Karpas-422 (cell line): ENCODE data around the gene SLC38A7. TPM values are rescaled to one million over a fixed set of nuclear protein-coding genes. Genes with fewer than 3 reads are reported as not detected.
A peak's percentile ranks its signal among the peaks of the same experiment; 100 is the strongest.
"Not testable (repeated sequence)": the region's sequence is repeated elsewhere in the genome, so short reads cannot be mapped to it uniquely, and the experiment has no call there.

Source experiments
- DNase-seq: peaks from one replicate; pipeline ENCODE4 v3.0.0-alpha.2; 2015
- H2AFZ ChIP-seq: fragments of 200-600 bp; sonication (generic); 2 replicates; pipeline ENCODE4 v1.6.1; 2014; ENCODE audit warnings: antibody characterized with exemption, low read length, mixed read lengths
- H3K27ac ChIP-seq: fragments of 200-600 bp; sonication (generic); 2 replicates; pipeline ENCODE4 v1.5.1; 2014; ENCODE audit warnings: mild to moderate bottlenecking, low read length, moderate library complexity
- H3K27me3 ChIP-seq: fragments of 200-600 bp; sonication (generic); 2 replicates; pipeline ENCODE4 v1.6.1; 2014; ENCODE audit warnings: low read length, mixed read lengths
- H3K36me3 ChIP-seq: fragments of 200-600 bp; sonication (generic); 2 replicates; pipeline ENCODE4 v1.6.1; 2014; ENCODE audit warnings: low read length, mixed read lengths; ENCODE audit not compliant: insufficient read depth
- H3K4me1 ChIP-seq: fragments of 200-600 bp; sonication (generic); 2 replicates; pipeline ENCODE4 v1.6.1; 2014; ENCODE audit warnings: mild to moderate bottlenecking, low read length, mixed read lengths
- H3K4me2 ChIP-seq: fragments of 200-600 bp; sonication (generic); 2 replicates; pipeline ENCODE4 v1.6.1; 2014; ENCODE audit warnings: low read length, low read depth, mild to moderate bottlenecking; ENCODE audit not compliant: poor library complexity, severe bottlenecking
- H3K4me3 ChIP-seq: fragments of 200-600 bp; sonication (generic); 2 replicates; pipeline ENCODE4 v1.5.1; 2014; ENCODE audit warnings: mild to moderate bottlenecking, antibody characterized with exemption, low read length, mixed read lengths
- H3K79me2 ChIP-seq: fragments of 200-600 bp; sonication (generic); 2 replicates; pipeline ENCODE4 v1.6.1; 2014; ENCODE audit warnings: mild to moderate bottlenecking, low read length, mixed read lengths
- H3K9ac ChIP-seq: fragments of 200-600 bp; sonication (generic); 2 replicates; pipeline ENCODE4 v1.6.0; 2014; ENCODE audit warnings: low read length
- H3K9me2 ChIP-seq: fragments of 200-600 bp; sonication (generic), shearing (Covaris generic); replicated peaks from 2 replicates; pipeline ENCODE4 v1.6.0; 2014; ENCODE audit warnings: mild to moderate bottlenecking, low read length, moderate library complexity; ENCODE audit not compliant: insufficient read depth
- H3K9me3 ChIP-seq: fragments of 300-700, 200-600 bp; sonication (generic); 2 replicates; pipeline ENCODE4 v1.6.1; 2014; ENCODE audit warnings: low read length, mixed read lengths
- H4K20me1 ChIP-seq: fragments of 200-600 bp; sonication (generic); 2 replicates; pipeline ENCODE4 v1.6.1; 2014; ENCODE audit warnings: mild to moderate bottlenecking, antibody characterized with exemption, low read length, low read depth; ENCODE audit not compliant: insufficient read depth
- total RNA-seq: library from RNA; depleted of rRNA; stranded (reverse); fragments of >200 nt; shearing (Covaris generic); gene quantifications from 2 replicates; pipeline ENCODE4 v1.2.3, GENCODE V29; 2014; ENCODE audit warnings: low replicate concordance

The SLC38A7 gene
- total RNA-seq, 1 experiment from 2014 or later, result 6.4 TPM

DNA sequence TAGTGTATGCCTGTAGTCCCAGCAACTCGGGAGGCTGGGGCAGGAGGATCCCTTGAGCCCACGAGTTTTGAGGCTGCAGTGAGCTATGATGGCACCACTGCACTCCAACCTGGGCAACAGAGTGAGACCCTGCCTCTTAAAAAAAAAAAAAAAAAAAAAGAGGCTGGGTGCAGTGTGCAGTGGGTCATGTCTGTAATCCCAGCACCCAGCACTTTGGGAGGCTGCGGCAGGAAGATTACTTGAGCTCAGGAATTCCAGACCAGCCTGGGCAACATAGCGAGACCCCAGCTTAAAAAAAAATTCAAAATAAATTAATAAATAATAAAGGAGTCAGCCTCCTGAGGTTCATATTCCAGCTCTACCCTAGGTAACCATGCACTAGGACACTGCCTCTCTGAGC lies 45.3 kb downstream of the SLC38A7 start:
- Histone ChIP-seq H2AFZ (no peak overlapping the region), H3K9me2 (no peaks in the 10 kb centered on the region), H4K20me1 (no peaks in the 10 kb centered on the region), H3K36me3 (no peaks in the 10 kb centered on the region), H3K27me3 (no peaks in the 10 kb centered on the region), H3K9me3 (no peaks in the 10 kb centered on the region), H3K79me2 (no peaks in the 10 kb centered on the region), H3K9ac (no peak overlapping the region), H3K4me1 (peaks cover 3% of the 10 kb centered on the region; the same call in 1 of the 2 replicates), H3K27ac (no peak overlapping the region), H3K4me2 (no peak overlapping the region), H3K4me3 (no peak overlapping the region)
- no peak for DNase-seq

DNA sequence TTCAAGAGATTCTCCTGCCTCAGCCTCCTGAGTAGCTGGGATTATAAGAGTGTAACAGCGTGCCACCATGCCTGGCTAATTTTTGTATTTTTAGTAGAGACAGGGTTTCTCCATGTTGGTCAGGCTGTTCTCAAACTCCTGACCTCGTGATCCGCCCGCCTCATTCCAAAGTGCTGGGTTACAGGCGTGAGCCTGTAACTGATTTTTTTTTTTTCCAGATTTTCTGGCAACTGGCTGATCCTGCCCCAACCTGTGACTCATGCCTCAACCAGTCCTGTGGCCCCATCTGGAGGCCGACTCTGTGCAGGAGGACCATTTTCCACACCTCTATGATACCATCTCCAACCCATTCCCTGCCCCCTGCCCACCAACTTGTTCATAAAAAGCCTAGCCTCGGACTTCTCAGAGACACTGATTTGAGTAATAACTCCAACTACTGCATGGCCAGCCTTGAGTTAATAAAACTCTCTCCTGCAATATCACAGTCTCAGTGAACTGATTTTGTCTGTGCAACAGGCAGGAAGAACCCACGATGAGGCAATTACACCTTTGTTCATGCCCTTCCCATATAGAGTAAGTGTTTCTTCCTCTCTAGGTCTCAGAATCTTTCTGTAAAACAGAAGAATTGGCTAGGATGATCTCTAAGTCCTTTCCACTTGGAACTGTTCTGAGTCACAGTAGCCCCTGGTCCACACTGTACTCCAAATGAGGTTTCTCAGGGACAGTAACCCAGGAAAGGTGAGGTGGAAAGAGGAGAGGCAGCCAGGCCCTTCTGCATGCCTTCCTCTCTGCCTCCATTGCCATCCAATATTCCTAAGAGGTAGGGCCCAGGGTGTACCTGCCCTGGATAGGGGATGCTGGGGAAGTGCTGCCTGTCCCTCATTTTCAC lies 46.2 kb downstream of the SLC38A7 start:
- H3K27ac ChIP-seq, result no peak overlapping the region
- no peak overlapping the region for H3K4me2 ChIP-seq
- no peak for DNase-seq
- no peak overlapping the region for H3K9ac ChIP-seq
- no peaks in the 10 kb centered on the region for H4K20me1 ChIP-seq
- H3K9me2 ChIP-seq, result no peaks in the 10 kb centered on the region
- H2AFZ ChIP-seq, result no peak overlapping the region
- no peaks in the 10 kb centered on the region for H3K36me3 ChIP-seq
- H3K9me3 ChIP-seq, result no peaks in the 10 kb centered on the region
- no peaks in the 10 kb centered on the region for H3K79me2 ChIP-seq
- H3K4me1 ChIP-seq, result peaks cover 3% of the 10 kb centered on the region; the same call in 1 of the 2 replicates
- H3K4me3 ChIP-seq, result no peak overlapping the region
- H3K27me3 ChIP-seq, result no peaks in the 10 kb centered on the region

DNA sequence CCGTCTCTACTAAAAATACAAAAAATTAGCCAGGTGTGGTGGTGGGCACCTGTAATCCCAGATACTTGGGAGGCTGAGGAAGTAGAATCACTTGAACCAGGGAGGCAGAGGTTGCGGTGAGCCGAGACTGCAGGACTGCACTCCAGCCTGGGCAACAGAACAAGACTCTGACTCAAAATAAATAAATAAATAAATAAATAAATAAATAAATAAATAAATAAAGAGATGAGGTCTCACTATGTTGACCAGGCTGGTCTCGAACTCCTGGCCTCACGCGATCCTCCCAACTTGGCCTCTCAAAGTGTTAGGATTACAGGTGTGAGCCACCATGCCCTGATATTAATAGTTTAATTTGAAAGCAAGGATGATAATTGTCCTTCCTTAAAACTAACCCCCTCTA lies 47.5 kb downstream of the SLC38A7 start:
- not testable (repeated sequence) for H3K36me3 ChIP-seq, H3K27me3 ChIP-seq, DNase-seq, H3K27ac ChIP-seq, H3K9me2 ChIP-seq, H3K4me1 ChIP-seq, H3K9ac ChIP-seq, H3K4me3 ChIP-seq, H3K9me3 ChIP-seq, H4K20me1 ChIP-seq, H2AFZ ChIP-seq, H3K4me2 ChIP-seq, H3K79me2 ChIP-seq

DNA sequence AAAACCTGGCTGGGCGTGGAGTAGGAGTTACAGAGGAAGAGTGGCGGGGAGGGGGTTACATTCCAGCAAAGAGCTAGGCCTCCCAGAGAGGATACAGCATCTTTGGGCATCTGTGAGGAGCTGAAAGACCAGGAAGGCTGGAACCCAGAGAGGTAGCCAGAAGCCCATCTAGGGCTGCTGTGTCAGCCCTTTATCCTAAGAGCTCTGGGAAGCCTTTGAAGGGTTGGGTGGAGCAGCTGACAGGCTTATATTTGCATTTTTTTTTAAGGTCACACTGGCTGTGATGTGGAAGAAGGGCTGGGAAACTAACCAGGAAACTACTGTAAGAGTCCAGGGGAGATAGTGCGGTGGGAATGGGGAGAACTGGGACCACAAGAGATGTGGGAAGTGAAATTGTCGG lies 48.1 kb downstream of the SLC38A7 start:
- H3K9ac ChIP-seq, result no peak overlapping the region
- H3K27ac ChIP-seq, result no peak overlapping the region
- no peaks in the 10 kb centered on the region for H3K79me2 ChIP-seq
- peaks cover 3% of the 10 kb centered on the region; the same call in 1 of the 2 replicates for H3K4me1 ChIP-seq
- no peaks in the 10 kb centered on the region for H3K9me2 ChIP-seq
- no peak for DNase-seq
- no peaks in the 10 kb centered on the region for H3K27me3 ChIP-seq
- H3K4me3 ChIP-seq, result no peak overlapping the region
- no peaks in the 10 kb centered on the region for H3K9me3 ChIP-seq
- no peaks in the 10 kb centered on the region for H4K20me1 ChIP-seq
- no peak overlapping the region for H2AFZ ChIP-seq
- no peaks in the 10 kb centered on the region for H3K36me3 ChIP-seq
- no peak overlapping the region for H3K4me2 ChIP-seq

DNA sequence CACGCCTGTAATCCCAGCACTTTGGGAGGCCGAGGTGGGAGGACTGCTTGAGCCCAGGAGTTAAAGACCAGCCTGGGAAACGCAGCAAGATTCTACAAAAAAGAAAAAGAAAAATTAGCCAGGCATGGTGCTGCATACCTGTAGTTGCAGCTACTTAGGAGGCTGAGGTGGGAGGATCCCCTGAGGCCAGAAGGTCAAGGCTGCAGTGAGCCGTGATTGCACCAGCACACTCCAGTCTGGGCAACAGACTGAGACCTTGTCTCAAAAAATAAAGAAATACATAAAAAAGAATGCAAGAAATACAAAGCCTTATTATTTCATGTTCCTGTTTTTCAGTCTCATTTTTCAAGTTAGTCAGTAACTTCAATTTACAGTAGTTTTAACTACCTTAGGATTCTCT lies 49.1 kb downstream of the SLC38A7 start:
- Histone ChIP-seq H3K4me1 (peaks cover 6% of the 10 kb centered on the region), H3K36me3 (no peaks in the 10 kb centered on the region), H3K27me3 (no peaks in the 10 kb centered on the region), H3K9ac (no peak overlapping the region), H3K4me3 (no peak overlapping the region), H3K79me2 (no peaks in the 10 kb centered on the region), H3K9me3 (no peaks in the 10 kb centered on the region), H3K4me2 (no peak overlapping the region), H3K27ac (no peak overlapping the region), H4K20me1 (no peaks in the 10 kb centered on the region), H3K9me2 (no peaks in the 10 kb centered on the region), H2AFZ (no peak overlapping the region)
- DNase-seq, result no peak

DNA sequence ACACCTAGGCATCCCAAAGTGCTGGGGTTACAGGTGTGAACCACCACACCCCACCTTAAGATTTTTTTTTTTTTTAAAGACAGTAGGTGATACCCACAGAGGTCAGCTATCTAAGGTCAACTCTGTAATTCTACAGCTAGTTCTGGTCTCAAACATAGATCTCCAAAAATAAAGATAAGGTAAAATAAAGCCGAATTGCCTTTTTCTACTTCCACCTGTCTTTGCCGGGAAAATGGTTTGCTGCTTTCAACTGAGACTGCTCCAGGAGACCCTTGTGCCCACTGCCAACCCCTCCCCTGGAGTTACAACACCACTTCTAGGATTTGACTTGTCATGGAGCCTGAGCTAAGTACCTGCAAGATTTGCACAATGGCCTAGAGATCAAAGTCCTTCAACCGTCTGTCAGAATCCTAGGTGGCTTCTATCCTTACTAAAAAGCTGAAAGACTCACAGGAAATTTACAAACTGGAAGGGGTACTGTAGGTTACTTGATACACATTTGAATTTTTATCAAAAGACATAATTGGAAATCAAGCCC lies 50.2 kb downstream of the SLC38A7 start:
- peaks cover under 1% of the 10 kb centered on the region; the same call in 1 of the 2 replicates for H4K20me1 ChIP-seq
- H3K9ac ChIP-seq, result no peak overlapping the region
- no peaks in the 10 kb centered on the region for H3K9me2 ChIP-seq
- H3K4me2 ChIP-seq, result no peak overlapping the region
- peaks cover 3% of the 10 kb centered on the region for H3K79me2 ChIP-seq
- H3K27ac ChIP-seq, result no peak overlapping the region
- no peaks in the 10 kb centered on the region for H3K9me3 ChIP-seq
- H3K4me1 ChIP-seq, result peaks cover 12% of the 10 kb centered on the region
- H3K4me3 ChIP-seq, result no peak overlapping the region
- H3K36me3 ChIP-seq, result no peaks in the 10 kb centered on the region
- no peak for DNase-seq
- no peak overlapping the region for H2AFZ ChIP-seq
- no peaks in the 10 kb centered on the region for H3K27me3 ChIP-seq

DNA sequence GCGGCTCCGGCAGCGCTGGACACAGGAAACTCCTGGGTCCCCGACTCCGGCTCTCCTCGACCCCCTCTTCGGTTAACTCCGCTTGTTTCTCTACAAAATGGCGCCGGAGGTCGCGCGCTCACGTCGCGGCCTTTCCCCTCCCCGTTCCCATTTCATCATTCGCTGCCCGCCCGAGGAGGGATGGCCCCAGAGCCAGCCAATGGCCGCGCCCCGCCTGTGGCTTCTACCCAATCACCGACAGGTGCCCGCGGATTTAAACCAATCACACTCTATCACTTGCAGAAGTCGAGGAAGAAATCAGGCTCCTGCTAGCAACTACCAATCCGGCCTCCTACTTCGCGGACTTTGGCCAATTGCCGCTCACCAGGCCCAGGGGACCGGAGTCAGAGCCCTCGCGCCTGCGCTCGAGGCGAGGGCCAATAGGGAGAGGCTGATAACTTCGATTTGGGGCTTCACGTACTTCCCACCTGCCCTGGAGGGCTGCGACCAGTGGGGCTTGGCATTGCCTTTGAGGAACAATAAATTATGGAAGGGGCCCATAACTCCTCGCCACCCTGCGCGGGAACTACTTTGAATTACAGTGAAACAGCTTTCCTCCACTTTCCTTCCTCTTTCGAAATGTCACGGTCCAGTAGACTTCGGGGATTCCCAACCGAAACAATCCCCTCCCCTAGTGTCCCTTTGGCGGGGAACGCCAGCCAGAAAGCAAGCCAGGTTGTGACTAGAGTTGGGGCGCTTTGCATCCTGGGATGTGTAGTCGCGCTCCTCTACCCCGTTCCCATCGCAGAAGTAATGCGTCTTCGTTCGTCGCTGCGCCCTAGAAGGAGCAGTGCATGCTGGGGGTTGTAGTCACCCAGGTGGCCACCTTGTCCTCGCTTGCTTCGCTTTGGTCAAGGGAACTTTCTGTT lies 54.6 kb downstream of the SLC38A7 start, which contains the start of gene CNOT1:
CNOT1 (minus strand) TSS at position 94 of the 908 bp plus-strand sequence. CDS start 30,489 bp downstream, outside the sequence.
- peaks cover 37% of the 10 kb centered on the region for H4K20me1 ChIP-seq
- peaks cover 22% of the 10 kb centered on the region for H3K4me1 ChIP-seq
- H3K36me3 ChIP-seq, result peaks cover 10% of the 10 kb centered on the region
- peaks cover 47% of the 10 kb centered on the region for H3K79me2 ChIP-seq
- H3K9ac ChIP-seq, result peak within 1 kb of the TSS; percentile 100
- peak within 1 kb of the TSS; percentile 91 for H3K27ac ChIP-seq
- peak within 1 kb of the TSS; percentile 90 for H2AFZ ChIP-seq
- no peaks in the 10 kb centered on the region for H3K9me2 ChIP-seq
- H3K4me3 ChIP-seq, result peak within 1 kb of the TSS; percentile 99
- H3K9me3 ChIP-seq, result no peaks in the 10 kb centered on the region
- H3K27me3 ChIP-seq, result no peaks in the 10 kb centered on the region
- DNase-seq, result peak; percentile 99
- peak within 1 kb of the TSS; percentile 86 for H3K4me2 ChIP-seq
